Measurements from ENCODE around the gene ITFG1. TPM values are rescaled to one million over a fixed set of nuclear protein-coding genes. Genes with fewer than 3 reads are reported as not detected.
"Not testable (repeated sequence)": the region's sequence is repeated elsewhere in the genome, so short reads cannot be mapped to it uniquely, and the experiment has no call there.

The ITFG1 gene
- total RNA-seq, 1 donor from 2014 or later: 69.4 TPM

GRCh38 chr16:47258874-47259461 is 201.9 kb downstream of the ITFG1 start:
- no peak for DNase-seq (ENCODE audit: extremely low read depth, low read depth, low spot score)

DNA sequence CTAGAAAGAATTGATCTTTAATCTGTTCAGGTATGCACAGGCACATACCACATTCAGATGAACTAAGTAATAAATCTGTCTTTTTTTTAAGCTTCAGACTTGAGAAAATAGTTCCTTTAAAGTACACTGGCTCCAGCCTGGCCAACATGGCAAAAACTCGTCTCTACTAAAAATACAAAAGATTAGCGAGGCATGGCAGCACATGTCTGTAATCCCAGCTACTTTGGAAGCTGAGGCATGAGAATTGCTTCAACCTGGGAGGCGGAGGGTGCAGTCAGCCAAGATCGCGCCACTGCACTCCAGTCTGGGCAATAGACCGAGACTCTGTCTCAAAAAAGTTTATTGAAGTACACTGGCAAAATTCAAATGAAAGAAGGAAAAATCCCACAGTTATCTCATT is 206.1 kb downstream of the ITFG1 start:
- no peak for DNase-seq (ENCODE audit: extremely low read depth, low read depth, low spot score)

- DNase-seq (ENCODE audit: extremely low read depth, low read depth, low spot score): no peak
Observed at GRCh38 chr16:47250983-47251382, 209.9 kb downstream of the ITFG1 start.

GRCh38 chr16:47247690-47248089 is 213.2 kb downstream of the ITFG1 start:
- DNase-seq (ENCODE audit: extremely low read depth, low read depth, low spot score): no peak

- no peak for DNase-seq (ENCODE audit: extremely low read depth, low read depth, low spot score)
Observed at GRCh38 chr16:47244206-47244605, 216.7 kb downstream of the ITFG1 start.

DNA sequence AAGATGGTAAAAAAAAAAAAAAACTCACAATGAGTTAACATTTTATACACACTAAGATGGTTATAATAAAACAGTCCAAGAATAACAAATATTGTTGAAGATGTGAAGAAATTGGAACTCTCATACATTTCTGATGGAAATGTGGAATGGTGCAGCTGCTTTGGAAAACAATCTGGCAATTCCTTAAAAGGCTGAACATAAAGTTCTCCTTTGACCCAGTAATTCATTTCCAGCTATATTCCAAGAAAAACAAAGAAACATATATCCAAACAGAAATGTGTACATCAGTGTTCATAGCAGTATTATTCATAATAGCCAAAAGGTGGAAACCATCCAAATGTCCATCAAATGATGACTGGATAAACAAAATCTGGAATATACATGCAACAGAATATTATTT is 219.8 kb downstream of the ITFG1 start:
- no peak for DNase-seq (ENCODE audit: extremely low read depth, low read depth, low spot score)

DNA sequence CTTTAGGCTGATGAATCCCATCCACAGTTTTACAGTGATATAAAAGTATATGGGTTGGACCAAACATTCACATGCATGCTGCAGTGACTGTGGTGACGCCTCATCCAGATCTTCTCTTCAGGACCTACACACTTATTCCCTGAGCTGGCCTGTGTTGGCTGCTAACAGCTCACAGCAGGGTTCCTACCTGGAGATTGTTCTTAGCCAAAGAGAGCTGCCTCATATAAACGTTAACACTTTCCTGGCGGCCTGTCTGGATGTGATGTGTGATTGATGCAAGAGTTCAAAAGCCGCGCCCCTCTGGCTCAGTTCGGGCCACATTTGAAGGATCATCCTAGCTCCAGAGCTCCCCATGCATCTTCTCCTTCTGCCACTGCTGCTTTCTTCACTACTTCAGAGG is 224.1 kb downstream of the ITFG1 start:
- no peak for DNase-seq (ENCODE audit: extremely low read depth, low read depth, low spot score)

GRCh38 chr16:47230296-47230695 is 230.6 kb downstream of the ITFG1 start:
- DNase-seq (ENCODE audit: extremely low read depth, low read depth, low spot score): no peak

DNA sequence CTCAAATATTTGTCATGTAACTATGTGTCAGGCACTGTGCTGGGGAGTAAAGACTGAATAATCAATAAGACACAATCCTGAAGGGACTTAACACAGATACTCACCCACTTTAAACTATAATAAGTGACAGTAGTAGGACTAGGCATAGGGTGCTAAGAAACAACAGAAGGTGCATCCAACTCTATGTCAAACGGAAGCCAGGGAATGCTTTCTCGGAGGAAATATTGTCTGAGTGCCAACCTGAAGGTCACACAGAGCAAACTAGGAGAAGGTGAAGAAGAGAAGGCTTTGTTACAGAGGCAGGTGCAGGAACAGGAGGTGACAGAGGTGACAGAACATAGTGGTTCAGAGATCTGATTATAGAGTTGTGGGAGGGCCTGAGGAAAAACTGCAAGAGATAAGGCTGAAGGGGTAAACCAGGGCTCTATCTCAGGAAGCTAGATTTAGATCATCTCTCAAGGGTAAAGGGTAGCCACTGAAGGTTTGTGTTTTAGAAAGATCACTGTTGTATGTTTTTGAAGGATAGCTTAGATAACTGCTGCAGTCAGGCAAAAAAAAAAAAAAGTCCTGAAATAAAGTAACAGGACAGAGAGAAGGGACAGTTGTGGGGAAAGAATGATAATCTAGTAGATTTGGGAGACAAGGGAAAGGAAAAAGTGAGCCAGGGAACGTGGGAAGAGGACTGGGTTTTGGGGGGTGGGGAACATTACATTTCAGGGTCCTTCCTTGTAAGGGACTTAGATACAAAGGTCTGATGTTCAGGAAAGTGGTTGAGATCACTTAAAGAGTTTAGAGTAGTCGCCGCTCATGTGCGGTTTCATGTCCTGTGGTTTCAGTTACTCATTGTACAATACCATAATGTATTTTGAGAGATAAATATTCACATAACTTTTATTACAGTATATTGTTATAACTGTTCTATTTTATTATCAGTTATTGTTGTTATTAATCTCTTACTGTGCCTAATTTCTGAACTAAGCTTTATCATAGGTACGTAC is 231.5 kb downstream of the ITFG1 start:
- no peak for DNase-seq (ENCODE audit: extremely low read depth, low read depth, low spot score)

DNA sequence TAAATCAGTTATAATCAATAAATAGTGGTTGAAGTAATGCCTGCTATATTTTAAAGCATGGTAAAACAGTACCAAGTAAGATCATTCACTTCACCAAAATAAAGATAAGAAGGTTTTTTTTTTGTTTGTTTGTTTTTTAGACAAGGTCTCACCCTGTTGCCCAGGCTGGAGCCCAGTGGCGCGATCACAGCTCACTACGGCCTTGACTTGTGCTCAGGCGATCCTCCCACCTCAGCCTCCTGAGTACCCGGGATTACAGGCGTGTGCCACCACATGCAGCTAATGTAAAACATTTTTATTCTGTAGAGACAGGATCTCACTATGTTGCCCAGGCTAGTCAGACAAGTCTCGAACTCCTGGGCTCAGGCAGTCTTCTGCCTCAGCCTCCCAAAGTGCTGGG is 232.6 kb downstream of the ITFG1 start:
- DNase-seq (ENCODE audit: extremely low read depth, low read depth, low spot score): no peak

- no peak for DNase-seq (ENCODE audit: extremely low read depth, low read depth, low spot score)
Observed at GRCh38 chr16:47213761-47214440, 247.0 kb downstream of the ITFG1 start.

- DNase-seq (ENCODE audit: extremely low read depth, low read depth, low spot score): no peak
Observed at GRCh38 chr16:47211218-47211617, 249.6 kb downstream of the ITFG1 start.

GRCh38 chr16:47204736-47205504 is 255.9 kb downstream of the ITFG1 start:
- DNase-seq (ENCODE audit: extremely low read depth, low read depth, low spot score): no peak

DNA sequence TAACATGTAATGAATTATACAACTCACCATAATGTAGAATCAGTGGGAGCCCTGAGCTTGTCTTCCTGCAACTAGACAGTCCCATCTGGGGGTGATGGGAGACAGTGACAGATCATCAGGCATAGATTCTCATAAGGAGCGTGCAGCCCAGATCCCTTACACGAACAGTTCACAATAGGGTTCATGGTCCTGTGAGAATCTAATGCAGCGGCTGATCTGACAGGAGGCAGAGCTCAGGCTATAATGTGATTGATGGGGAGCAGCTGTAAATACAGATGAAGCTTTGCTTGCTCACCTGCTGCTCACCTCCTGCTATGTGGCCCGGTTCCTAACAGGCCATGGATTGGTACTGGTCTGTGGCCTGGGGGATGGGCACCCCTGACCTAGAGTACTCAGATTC is 257.4 kb downstream of the ITFG1 start:
- not testable (repeated sequence) for DNase-seq (ENCODE audit: extremely low read depth, low read depth, low spot score)

GRCh38 chr16:47198180-47198575 is 262.7 kb downstream of the ITFG1 start:
- no peak for DNase-seq (ENCODE audit: extremely low read depth, low read depth, low spot score)

DNA sequence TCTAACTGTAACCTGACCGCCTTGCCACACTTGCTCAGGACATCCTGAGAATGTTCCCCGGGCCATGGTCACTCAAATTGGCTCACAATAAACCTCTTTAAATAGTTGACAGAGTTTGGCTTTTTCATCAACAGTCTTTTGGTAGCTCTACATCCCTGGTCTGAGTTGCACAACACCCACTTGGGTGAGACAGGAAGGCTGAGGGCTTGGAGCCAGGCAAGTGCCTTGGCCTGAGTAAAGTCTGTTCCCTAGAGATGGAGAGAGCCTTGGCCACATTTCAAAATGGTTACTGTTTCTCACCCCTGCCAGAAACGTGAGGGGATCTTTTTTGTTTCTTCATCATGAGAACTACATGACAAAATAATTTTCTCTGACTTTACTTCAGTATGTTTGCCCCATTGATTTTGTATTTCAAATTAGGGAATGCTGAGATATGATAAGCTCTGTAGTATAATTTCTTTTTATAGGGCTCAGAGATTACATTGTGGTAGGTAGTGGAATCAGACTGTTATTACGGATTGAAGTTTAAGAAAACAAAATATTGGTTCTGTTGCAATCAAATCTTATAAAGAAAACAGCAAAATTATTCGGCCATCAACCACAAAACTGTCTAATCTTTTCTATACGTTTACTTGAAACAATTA is 263.2 kb downstream of the ITFG1 start:
- no peak for DNase-seq (ENCODE audit: extremely low read depth, low read depth, low spot score)

DNA sequence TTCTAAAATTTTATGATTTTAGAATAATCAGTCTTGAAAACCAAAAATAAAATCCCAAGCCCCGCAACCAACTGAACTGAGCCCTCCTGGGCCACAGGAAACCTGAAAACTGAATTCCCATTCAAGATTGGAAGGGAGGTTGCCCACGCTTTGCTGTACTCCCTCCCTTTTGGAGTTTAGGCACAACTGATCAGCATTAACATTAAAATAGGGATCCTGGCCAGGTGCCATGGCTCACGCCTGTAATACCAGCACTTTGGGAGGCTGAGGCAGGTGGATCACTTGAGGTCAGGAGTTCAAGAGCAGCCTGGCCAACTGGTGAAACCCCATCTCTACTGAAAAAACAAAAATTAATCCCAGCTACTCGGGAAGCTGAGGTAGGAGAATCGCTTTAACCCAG is 264.4 kb downstream of the ITFG1 start:
- DNase-seq (ENCODE audit: extremely low read depth, low read depth, low spot score): no peak

GRCh38 chr16:47182318-47182717 is 278.5 kb downstream of the ITFG1 start:
- DNase-seq (ENCODE audit: extremely low read depth, low read depth, low spot score): no peak

- not testable (repeated sequence) for DNase-seq (ENCODE audit: extremely low read depth, low read depth, low spot score)
Observed at GRCh38 chr16:47181066-47181465, 279.8 kb downstream of the ITFG1 start.

GRCh38 chr16:47180073-47180472 is 280.8 kb downstream of the ITFG1 start:
- DNase-seq (ENCODE audit: extremely low read depth, low read depth, low spot score): no peak
